Ammon's horn (tissue), 1 donor: Measurements from ENCODE around the gene FRMD3.
A peak's percentile ranks its signal among the peaks of the same experiment; 100 is the strongest.

ENCODE experiments used
- DNase-seq: peaks from one replicate; pipeline ENCODE4 v3.0.0-alpha.2; 2016; ENCODE audit warnings: low spot score

Gene FRMD3

GRCh38 chr9:83281306-83282255 is 256.6 kb downstream of the FRMD3 start:
- peak; percentile 47 for DNase-seq

GRCh38 chr9:83280790-83281189 is 257.4 kb downstream of the FRMD3 start:
- DNase-seq, result no peak

DNA sequence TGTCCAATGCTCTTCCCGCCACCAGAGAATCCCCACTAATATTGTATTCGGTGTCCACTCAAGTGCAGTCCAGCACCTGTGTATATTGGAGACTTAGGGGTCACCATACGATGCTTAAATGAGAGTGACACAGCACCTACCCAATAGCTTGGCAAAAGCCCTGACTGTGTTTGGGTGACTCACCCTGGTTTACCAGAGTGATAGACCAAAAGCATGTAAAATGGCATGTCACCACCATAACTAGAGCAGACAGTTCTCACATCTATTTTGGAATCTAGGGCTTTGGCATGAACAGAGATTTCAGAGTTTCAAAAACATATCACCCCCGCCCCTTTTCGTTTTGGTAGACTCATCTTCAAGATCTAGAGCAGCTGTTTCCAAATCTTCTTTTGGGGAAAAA is 257.9 kb downstream of the FRMD3 start:
- no peak for DNase-seq

- no peak for DNase-seq
Measured at GRCh38 chr9:83274787-83275186, 263.4 kb downstream of the FRMD3 start.

- no peak for DNase-seq
Measured at GRCh38 chr9:83271665-83272071, 266.5 kb downstream of the FRMD3 start.

DNA sequence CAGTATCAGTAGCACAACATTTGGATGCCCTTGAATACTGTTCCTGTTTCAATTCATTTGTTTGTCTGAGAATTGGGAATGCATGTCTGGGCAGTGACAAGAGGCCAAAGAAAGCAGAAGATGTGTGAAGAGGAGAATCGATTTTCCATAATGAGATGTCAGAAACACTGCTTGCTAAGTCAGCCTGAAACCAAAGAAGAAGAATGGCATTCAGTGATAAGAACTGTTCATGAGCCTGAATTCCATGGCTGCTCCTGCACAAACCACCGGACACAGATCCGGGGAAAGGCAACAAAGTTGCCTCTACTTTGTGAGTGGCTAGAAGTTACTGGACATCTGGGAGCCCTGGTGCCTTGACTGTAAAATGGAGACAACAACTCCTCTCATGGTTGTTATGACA is 268.1 kb downstream of the FRMD3 start:
- DNase-seq, result no peak

- no peak for DNase-seq
Measured at GRCh38 chr9:83267741-83268140, 270.5 kb downstream of the FRMD3 start.

- DNase-seq, result no peak
Measured at GRCh38 chr9:83266666-83267496, 271.3 kb downstream of the FRMD3 start.

GRCh38 chr9:83266331-83266665 is 271.9 kb downstream of the FRMD3 start:
- no peak for DNase-seq

DNA sequence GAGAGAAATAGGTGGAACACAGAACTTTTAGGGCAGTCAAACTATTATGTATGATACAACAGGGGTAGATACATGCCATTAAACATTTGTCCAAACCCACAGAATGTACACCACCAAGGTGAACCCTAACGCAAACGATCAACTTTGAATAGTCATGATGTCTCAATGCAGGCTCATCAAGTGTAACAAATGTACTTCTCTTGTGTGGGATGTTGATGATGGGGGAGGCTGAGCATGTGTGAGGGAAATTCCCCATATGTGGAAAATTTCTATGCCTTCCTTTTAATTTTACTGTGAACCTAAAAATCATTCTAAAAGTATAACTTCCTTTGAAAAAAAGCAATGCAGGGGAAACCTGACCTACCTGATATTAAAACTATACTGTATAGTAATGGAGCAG is 273.9 kb downstream of the FRMD3 start:
- no peak for DNase-seq

- DNase-seq, result no peak
Measured at GRCh38 chr9:83259558-83259957, 278.6 kb downstream of the FRMD3 start.

DNA sequence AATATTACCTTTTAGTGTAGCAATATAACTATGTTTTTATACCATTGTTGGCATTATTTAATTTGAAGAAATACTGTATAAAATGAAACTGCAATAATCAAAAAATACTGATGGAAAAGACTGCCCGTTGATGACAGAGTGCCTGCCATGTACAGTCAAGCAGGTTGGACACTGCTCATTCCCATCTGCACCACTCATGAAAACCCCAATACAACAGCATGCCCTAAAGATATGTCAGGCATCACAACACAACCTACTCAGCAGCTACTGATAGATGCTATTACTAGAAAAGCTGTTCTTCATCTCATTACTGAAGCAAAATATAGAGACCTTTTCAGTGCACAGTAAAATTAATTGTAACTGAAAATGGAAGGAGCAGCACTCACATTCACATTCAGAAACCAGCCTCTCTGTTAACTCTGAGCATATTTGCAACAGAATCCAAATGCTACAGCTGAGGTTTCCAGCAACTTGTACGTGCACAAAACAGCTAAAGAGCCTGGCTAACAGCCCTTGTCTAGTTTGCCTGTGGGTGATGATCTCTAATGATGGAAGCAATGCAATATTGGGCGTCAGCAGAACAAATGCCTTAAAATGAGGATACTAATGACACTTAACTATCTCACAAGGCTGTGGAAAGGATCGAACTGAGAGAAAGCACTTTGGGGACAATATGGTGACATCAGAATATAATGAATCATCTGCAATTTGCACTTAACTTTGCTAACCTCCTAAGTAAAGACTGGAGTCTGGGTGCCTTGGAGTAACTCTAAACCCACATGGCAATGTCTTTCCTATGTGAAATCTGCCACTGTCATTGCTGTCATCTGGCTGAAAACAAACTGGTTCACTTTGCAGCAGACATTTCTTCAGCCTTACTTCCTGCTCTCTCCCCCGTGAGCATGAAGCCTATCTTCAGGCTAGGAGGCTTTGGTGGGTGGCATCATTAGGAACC is 280.0 kb downstream of the FRMD3 start:
- no peak for DNase-seq

- no peak for DNase-seq
Measured at GRCh38 chr9:83247732-83248131, 290.5 kb downstream of the FRMD3 start.

DNA sequence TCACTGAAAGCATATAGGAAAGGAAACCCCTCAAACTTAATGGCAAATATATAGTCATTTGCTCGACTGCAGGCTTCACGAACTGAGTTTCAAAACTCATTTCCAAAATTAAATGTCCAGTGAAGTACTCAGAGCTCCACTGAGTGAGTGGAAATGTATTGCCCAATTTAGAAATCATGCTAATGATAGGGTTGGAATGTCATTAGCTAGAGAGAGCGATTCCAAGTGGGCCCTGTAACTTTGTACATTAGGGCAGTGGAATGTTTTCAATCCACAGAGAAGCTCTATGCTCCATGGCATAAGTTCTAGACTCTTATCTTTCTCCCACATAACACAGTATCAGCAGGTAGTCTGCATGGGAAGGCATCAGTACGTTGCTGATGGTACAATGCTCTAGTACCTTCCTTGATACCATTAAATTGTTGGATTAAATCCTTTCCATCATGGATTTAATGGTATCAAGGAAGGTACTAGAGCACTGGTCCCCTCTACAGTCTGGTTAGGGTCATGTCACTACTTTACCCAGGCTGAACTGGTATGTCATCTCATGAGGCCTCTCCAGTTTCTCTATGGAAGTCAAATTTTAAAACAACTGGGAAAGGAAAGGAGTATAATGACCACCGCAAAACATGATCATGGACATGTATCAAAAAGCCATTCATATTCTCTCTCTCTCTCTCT is 292.1 kb downstream of the FRMD3 start:
- DNase-seq, result no peak

DNA sequence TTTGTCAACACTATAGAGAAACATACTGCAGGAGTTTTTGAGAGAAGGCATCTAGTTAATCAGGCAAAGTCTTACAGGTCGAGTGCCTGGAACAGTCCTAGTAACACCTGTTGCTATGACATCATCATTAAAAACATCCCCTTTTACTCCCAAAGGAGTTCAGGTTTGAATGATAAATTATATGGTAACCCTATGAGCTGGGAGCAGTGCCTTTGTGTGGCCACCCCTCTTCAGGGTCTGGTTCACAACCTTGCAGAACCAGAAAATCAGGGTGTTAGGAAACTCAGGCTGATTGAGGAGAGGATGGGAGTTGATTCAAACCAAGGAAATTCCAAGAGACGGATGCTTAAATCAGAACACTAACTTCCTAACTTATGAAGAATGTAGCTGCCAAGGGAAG is 296.1 kb downstream of the FRMD3 start:
- DNase-seq, result no peak

DNA sequence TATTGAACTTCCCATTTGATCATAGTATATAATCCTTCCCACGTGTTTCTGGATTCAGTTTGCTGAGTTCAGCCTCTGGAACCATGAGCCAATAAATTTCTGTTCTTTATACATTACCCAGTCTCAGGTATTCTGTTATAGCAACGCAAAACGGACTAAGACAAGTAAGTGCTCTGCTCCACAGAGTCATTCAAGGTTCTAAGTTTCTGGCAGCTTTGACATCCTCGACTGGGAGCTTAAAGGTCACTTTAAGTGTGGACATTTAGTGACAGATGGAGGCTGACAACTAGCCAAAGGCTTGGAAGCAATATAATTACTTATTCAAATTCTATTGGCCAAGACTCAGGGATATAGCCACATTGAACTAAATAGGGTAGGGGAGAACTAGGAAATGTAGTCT is 297.5 kb downstream of the FRMD3 start:
- DNase-seq, result no peak

DNA sequence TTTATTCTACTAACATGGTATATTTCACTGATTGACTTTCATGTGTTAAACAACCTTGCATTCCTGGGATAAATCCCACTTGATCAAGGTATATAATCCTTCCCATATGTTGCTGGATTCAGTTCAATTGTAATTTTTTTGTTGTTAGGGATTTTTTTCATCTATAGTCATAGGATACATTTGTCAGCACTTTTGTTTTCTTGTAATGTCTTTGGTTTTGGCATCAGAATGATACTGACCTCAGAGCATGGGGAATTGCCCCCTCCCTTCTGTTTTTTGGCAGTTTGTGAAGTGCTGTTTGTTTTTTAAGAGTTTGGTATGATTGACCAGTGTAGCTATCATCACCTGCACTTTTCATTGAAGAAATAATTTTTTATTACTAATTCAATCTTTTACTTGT is 298.5 kb downstream of the FRMD3 start:
- no peak for DNase-seq

DNA sequence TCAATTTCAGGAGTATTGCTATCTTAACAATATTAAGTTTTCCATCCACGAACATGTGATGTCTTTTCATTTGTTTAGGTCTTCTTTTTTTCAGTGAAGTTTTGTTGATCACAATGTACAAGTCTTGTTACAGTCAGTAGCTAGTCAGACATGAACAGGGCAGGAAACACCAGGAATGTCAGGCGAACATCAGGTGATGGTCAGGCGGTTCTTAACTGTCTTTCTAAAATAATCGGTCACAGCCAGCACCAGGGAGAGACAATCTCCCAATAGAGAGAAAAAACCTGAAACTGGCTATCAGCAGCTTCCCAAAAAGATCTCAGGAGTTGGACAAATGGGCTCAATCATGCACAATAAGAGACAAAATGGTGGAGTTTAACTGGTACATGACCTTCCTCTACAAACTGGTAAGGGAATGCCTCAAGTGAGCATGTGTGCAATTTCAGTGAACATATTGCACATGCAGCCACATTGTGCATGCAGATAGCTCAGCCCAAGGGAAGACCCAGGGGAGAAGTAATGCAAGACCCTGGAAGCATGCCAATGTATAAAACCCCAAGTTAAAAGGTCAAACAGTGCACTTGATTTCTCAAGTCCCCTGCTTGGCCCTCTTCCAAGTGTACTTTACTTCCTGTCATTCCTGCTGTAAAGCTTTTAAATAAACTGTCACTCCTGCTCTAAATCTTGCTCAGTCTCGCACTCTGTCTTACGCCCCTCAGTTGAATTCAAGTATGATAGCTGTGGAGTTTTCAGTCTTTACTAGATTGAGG is 299.1 kb downstream of the FRMD3 start:
- no peak for DNase-seq

DNA sequence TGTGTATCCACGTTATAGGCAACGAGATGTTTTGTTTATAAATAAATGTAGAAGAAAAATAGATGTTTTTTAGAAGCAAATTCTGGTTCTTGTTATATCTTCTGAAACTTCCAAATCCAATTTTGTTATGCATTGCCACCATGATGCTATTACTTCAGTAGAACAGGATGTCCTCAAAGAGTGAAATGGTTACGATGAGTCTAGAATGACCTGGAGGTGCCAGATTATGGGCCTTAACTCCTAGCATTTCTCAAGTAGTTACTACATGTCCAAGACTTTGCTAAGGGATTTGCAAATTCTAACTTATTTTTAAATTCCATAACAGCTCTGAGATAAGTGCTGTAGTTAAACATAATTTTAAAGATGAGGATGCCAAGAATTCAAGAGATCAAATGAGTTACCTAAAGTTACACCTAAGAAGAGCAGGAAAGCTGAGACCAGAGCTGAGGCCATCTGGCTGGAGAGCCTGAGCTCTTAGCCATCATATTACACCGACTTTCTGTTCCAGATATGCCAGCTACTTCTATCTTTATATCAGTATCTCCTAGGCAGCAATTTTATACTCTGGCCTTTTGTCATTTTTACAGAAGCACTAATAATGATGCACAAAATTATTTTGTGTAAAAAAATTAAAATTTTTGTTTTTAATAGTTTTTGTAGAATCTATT is 302.0 kb downstream of the FRMD3 start:
- DNase-seq, result no peak

DNA sequence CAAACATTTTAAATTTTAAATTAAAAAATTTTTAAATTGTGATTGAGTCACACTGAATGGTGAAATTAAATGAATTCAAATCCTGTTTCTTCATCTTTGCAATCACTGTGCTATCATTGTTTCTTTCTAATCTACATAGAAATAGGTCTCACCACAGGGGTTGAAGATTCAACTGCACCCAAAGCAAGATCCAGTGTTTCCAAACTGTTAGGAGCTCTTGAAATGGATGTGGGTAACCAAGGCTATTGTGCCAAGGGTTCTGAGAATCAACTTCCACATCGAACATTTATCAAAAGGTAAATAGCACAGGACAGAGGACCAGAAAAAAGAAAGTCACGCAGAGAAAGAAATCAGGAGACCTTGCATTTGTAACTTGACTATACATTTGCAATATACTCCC is 302.7 kb downstream of the FRMD3 start:
- no peak for DNase-seq
